OCI-LY3 (cell line): Measurements from ENCODE around the gene TFPI.

ENCODE experiments used
- EZH2phosphoT487 ChIP-seq: fragments of 200-600 bp; shearing (Covaris generic); IDR thresholded peaks from 2 replicates; pipeline ENCODE4 v1.6.1; 2018; ENCODE audit warnings: antibody characterized with exemption, mixed run types, low read depth
- TF ChIP-seq, protein P1 (sequence below): fragments of 200-600, 300-600 bp; sonication (generic); IDR thresholded peaks from 2 replicates; pipeline ENCODE4 v1.5.1; 2014; ENCODE audit warnings: antibody characterized with exemption, low read length, low read depth

- TF ChIP-seq, protein P1, sequence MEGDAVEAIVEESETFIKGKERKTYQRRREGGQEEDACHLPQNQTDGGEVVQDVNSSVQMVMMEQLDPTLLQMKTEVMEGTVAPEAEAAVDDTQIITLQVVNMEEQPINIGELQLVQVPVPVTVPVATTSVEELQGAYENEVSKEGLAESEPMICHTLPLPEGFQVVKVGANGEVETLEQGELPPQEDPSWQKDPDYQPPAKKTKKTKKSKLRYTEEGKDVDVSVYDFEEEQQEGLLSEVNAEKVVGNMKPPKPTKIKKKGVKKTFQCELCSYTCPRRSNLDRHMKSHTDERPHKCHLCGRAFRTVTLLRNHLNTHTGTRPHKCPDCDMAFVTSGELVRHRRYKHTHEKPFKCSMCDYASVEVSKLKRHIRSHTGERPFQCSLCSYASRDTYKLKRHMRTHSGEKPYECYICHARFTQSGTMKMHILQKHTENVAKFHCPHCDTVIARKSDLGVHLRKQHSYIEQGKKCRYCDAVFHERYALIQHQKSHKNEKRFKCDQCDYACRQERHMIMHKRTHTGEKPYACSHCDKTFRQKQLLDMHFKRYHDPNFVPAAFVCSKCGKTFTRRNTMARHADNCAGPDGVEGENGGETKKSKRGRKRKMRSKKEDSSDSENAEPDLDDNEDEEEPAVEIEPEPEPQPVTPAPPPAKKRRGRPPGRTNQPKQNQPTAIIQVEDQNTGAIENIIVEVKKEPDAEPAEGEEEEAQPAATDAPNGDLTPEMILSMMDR = no peak
- no peak for TF ChIP-seq EZH2phosphoT487
These were observed 70.7 kb downstream of the TFPI start for GRCh38 chr2:187483537-187483936.
